Stimulated activated CD4-positive, alpha-beta T cell treated with anti-CD3 and anti-CD28 coated beads, Interleukin-12 subunit alpha, Interleukin-12 subunit beta, amount 100 ng/mL, for 24 hours (primary cell): Measurements from ENCODE around the gene TSPAN4.

Experiments used
- DNase-seq, 2 experiments: peaks; one replicate each; pipeline ENCODE4 v3.0.0-alpha.2; 2020; ENCODE audit warnings: low read depth in 2 of 2

TSPAN4 gene

DNA sequence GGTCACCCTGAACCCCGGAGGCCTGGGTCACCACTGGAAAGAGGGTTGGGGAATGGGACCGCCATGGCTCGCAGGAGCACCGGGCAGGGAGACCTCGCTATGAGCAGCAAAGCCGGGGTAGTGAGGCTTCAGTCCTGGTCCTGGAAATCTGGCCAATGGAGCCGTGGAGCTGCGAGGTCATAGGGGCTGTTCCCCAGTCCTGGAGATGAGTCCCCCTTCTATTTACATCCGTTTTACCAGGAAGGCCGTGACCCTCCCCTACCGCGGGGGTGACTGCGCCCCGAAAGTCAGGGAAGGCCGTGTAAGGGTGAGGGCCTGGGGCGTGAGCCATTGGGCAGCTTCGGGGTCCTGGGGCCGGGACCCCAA is 38.1 kb upstream of the TSPAN4 start:
- no peak for DNase-seq

GRCh38 chr11:808427-809286 is 34.0 kb upstream of the TSPAN4 start:
- no peak for DNase-seq

DNA sequence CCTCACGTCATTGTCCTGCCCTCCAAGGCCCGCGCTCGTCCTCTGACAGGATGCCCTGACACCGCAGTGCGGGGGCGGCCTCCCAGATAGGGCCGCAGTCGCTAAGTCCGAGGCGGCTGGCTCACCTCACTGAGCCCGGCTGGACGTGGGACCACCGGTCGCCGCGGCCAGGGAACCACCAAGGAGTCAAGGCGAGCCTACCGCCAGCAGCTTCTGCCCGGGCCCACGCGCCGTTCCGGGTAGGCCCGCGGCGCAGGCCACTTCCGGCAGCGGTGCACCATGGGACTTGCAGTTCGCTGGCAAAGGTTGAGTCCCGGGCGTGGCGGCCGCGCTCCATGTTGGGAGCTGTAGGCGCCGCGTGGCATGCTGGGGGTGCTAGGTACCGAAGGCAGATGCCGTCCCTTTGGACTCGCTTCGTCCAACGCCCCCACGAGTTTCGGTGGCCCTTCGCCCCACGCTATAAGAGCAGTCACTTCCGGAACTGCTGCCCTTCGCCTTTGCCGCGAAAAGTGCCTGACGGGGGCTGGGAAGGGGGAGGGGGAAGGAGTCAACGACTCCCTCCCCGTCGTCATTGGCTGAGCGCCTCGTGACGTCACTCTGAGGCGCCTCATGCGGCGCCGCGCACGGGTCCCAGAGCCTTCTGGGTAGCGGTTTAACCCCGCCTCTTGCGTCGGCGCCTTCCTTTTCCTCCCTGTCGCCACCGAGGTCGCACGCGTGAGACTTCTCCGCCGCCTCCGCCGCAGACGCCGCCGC is 33.2 kb upstream of the TSPAN4 start, which contains the start of gene RPLP2:
RPLP2 (plus strand) TSS at position 681 of the 753 bp plus-strand sequence. CDS start 268 bp downstream, outside the sequence.
- DNase-seq = peak; percentile 97

DNA sequence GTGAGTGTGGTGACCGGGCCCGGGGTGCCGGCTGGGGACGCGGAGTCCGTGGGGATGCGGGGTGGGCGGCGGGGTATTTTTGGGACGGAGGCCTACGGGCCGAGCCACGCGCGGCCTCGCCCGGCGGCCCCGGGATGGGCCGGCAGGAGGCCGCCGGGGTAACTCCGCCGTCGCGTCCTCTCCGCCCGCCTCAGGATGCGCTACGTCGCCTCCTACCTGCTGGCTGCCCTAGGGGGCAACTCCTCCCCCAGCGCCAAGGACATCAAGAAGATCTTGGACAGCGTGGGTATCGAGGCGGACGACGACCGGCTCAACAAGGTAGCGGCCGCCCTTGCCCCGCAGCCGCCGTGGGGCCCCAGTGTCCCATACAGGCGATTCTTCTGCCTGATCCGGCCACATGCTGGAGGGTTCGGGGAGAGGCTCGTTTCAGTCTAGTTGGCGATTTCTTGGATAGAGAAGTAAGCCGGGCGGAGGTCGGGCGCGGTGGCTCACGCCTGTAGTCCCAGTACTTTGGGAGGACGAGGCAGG is 32.5 kb upstream of the TSPAN4 start:
- DNase-seq = no peak

- no peak for DNase-seq
Measured at GRCh38 chr11:811446-812245, 31.0 kb upstream of the TSPAN4 start.

GRCh38 chr11:812390-812789 is 30.3 kb upstream of the TSPAN4 start:
- no peak for DNase-seq

GRCh38 chr11:813072-813455 is 29.6 kb upstream of the TSPAN4 start:
- DNase-seq = no peak

DNA sequence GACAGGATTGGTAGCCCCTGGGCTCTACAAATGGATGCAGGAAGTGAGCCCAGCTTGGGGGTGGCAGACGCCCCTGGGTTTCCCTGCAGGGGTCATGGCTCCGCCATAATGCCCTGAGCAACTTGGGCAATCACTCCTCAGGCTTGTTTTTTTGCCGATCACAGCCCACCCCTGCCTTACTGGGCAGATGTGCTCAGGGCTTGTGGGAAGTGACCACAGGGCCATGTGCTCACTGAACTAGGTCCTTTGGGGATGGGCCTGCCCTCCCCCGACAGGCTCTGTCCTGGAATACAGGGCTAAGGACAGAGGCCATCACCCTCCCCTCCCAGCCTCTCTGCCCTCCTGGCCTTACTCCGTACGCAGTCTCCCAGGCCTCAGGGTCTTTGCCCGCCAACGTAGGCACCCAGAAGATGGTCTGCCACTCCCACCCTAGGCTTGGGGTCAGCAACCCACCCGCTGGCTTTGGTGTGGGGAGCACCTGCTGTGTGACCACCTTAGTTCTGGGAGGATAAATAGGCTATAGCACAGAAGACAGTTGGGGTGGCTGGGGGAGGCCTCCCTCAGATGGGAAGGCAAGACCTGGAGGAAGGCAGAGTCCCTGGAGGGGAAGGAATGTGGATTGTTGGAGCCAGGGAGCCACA is 29.1 kb upstream of the TSPAN4 start:
- no peak for DNase-seq

- no peak for DNase-seq
Measured at GRCh38 chr11:815675-816432, 26.8 kb upstream of the TSPAN4 start.

DNA sequence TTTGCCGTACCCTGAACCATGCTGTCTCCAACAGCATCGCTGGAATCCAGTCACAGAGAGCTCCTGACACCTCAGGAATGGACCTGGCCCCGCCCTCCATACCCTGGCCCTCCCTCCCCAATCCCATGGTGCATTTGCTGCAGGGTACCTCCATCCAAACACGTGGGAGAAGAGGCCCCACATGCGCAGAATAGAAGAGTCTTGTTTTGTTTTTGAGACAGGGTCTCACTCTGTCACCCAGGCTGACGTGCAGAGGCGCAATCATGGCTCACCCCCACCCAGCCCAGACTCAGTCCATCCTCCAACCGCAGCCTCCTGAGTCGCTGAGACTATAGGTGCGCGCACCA is 26.2 kb upstream of the TSPAN4 start:
- no peak for DNase-seq

- no peak for DNase-seq
Measured at GRCh38 chr11:818396-819128, 24.1 kb upstream of the TSPAN4 start, which contains the start of gene PNPLA2. TSS of gene PNPLA2 (plus strand) at chr11:818914. CDS start at chr11:819719, 805 bp downstream.

GRCh38 chr11:819129-819931 is 23.3 kb upstream of the TSPAN4 start:
- peak; percentile 73 to 90 for DNase-seq

GRCh38 chr11:819943-820649 is 22.6 kb upstream of the TSPAN4 start:
- DNase-seq = peak; percentile 78 to 91

- DNase-seq = no peak
Measured at GRCh38 chr11:820655-821511, 21.8 kb upstream of the TSPAN4 start.

DNA sequence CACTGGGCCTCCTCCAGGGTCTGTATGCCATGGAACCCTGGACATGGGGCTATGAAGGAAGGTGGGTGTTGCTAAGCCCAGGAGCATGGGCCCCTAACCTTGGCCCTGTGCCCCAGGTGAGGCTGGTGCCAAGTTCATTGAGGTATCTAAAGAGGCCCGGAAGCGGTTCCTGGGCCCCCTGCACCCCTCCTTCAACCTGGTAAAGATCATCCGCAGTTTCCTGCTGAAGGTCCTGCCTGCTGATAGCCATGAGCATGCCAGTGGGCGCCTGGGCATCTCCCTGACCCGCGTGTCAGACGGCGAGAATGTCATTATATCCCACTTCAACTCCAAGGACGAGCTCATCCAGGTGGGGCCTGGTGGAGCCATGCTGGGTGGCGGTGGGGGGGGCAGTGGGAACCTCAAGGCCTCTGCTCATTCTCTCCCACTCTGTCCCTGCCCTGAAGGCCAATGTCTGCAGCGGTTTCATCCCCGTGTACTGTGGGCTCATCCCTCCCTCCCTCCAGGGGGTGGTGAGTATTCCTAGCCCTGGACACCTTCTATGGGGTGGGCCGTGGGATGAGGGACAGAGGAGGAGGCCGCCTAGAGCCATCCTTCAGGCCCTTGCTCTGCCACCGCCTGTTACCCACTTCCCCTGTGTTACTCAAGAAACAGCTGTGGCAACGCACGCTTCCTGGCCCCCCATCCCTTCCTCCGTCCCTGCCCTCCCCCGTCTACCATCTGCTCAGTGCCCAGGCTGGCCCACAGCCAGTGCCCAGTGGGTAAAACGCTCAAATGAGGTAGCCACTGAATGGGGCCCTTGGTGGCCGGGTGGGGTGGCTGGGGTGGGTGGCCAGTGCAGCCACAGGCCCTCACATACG is 20.9 kb upstream of the TSPAN4 start:
- no peak for DNase-seq

DNA sequence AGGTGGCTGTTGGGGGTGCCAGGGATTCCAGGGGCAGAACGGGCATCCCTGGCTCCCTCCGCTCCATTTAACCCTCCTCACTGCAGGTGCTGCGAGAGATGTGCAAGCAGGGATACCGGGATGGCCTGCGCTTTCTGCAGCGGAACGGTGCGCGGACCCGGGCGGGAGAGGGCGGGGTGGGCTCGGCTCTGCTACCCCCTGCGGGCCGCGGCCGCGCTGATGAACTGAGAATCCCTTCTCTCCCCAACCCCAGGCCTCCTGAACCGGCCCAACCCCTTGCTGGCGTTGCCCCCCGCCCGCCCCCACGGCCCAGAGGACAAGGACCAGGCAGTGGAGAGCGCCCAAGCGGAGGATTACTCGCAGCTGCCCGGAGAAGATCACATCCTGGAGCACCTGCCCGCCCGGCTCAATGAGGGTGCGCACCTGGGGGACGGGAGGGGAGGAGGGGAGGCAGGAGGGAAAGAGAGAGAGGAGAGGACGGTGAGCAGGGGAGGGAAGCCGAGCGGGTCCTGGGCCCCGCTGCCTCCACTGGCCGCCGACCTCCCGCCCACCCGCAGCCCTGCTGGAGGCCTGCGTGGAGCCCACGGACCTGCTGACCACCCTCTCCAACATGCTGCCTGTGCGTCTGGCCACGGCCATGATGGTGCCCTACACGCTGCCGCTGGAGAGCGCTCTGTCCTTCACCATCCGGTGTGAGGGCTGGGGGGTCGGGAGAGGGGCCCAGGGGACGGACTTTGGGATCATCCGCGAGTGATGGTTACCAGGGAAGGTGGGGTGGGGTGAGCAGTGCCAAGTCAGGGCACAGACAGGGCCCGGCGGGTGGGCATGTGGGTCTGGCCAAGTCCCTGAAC is 19.0 kb upstream of the TSPAN4 start:
- DNase-seq = no peak
